Erythroblast (primary cell): Measurements from ENCODE around the gene ERC2.

ENCODE experiments used
- DNase-seq, 2 experiments: peaks; one replicate each; lab custom pipeline; 2025; lab: John Stamatoyannopoulos, UW
- GATA1 ChIP-seq: IDR thresholded peaks from 2 replicates; pipeline ENCODE4 v1.6.1; 2011; ENCODE audit warnings: low read depth, mild to moderate bottlenecking, control low read depth, low read length, moderate library complexity
- POLR2A ChIP-seq: IDR thresholded peaks from 2 replicates; pipeline ENCODE4 v1.6.1; 2011; ENCODE audit warnings: mild to moderate bottlenecking, low read length

ERC2 gene

DNA sequence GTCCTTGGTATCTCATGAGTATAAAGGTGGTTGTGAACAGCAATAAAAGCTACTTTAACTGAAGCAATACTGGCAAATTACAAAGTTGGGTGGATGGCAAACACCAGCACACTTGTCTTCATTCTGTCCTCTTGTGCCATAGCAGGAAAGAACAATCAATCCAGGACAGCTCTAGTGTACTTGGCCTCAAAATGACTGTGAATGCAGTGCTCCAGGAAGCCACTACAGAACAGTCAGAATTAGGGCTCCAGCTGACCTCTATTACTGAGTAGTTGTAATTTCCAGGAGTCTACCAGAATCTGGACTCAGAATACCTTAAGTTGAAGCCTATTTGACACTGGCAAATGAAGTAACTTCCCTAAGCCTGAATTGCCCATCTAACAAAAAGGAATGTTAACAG is 642.2 kb downstream of the ERC2 start:
- DNase-seq = no peak

DNA sequence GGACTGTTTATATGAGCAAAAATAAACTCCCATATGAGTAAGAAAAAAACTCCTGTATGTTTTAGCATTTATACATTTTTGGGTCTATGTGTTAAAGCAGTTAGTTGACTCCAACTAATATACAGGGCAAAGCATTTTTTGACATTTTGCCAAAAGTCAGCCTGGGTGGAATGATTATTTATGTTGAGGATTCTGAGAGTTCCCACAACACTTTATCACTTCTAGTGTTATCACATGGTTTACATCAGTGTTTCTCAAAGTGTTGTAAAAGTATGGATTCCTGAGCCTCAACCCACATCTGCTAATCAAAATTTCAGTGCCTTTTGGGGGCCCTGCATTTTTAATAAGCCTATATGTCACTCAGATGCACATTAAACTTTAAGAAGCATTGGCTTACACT is 643.9 kb downstream of the ERC2 start:
- DNase-seq = no peak
- no peak for TF ChIP-seq POLR2A
- TF ChIP-seq GATA1 = no peak

More for the DNA sequence above, 642.2 kb downstream of the ERC2 start:
- TF ChIP-seq POLR2A (no peak), GATA1 (no peak)

DNA sequence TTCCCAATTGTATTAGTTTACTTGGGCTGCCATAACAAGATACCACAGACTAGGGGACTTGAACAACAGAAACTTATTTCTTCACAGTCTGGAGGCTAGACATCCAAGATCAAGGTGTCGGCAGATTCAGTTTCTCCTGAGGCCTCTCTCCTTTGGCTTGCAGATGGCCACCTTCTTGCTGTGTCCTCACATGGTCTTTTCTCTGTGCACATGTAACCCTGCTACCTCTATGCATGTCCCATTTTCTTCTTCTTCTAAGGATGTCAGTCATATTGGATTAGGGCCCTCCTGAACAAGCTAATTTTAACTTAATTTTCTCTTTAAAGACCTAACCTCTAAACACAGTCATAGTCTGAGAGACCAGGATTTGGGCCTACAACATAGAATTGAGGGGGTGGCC is 644.4 kb downstream of the ERC2 start:
- TF ChIP-seq GATA1 (no peak), POLR2A (no peak)
- DNase-seq = no peak

DNA sequence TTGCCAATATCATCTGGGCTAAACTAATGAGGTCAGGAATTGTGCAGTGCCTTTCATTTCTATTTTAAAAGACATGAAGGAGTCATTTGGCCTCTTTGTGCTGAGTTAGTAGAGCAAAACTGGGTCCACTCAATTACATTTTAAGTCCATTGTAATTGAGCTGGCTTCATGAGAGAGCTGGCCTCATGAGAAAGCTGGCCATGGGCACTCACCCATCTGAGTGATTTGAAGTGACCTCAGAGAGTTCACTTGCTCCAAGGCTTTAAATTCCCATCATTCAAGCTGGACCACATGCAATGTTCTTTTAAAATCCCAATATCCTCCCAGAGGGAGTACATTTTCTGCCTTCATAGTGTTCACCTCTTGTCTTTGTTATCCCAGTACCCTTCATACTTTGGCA is 645.3 kb downstream of the ERC2 start:
- TF ChIP-seq GATA1 = no peak
- TF ChIP-seq POLR2A = no peak
- no peak for DNase-seq

DNA sequence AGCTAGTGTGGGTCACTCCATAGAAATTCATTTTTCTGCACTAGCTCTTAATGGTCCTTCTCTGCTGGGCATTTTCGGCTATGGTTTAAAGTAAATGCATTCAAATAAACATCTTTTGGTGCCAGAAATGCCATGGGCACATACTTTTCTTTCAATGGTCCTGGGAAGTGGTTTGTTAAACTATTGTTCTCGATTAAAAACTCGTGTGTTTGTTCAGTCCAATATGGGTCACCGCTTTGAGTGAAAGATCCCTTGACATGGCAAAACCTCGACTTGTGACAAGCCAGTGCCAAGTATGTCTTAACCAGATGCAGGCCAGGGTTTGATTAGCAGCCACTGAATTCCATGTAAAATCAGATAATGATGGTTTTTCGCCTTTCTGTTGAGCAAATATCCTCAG is 649.3 kb downstream of the ERC2 start:
- DNase-seq = no peak
- no peak for TF ChIP-seq POLR2A
- TF ChIP-seq GATA1 = no peak

DNA sequence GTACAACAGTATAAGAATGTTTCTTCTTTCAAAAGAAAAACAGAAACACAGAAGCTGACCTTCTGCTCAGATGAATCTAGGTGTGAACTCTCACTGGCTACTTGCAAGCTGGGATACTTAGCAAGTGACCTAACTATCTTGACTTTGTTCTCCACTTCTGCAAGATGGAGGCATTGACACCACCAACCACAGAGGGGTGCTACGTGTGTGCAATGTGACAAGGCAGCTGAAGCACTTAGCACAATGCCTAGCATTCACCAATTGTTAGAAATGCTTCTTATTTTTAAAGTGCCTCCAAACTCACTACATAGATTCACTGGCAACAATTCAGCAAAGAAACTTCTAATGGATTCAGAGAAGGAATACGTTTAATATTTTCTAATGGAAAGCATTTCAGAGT is 649.8 kb downstream of the ERC2 start:
- no peak for DNase-seq

DNA sequence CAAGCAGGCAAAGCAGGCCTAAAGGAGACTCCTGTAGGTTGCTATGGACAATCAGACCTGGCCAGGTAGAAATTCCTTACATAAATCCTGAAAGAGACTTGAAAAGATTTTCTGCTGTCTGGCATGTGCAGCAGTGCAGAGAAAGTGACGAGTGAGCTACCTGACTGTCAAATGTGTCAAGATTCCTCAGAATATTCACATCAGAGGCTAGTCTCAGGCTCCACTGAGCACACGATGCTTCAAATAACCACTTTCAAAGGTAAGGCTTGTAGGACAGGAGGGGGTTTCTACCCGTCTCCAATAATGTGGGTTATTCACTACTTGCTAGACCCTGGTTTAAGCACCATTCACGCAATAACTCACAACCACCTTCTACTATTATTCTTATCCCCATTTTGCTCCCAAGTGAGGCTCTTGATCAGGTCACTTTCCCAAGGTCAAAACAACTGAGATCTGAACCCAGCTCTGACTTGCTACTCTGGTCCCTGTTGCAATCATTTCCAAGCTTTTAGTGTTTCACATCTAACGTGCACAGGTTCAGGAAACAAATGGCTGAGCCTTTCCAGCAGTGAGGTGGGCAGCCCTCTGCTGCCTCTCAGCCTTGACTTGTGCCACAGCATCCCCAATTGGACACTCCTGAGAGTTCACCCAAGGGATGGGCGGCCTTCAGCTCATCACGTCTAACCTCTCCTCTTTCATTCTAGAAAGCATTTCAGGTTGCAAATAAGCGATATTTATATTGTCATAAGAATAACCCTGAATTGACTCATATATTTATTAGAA is 651.3 kb downstream of the ERC2 start:
- DNase-seq = no peak
- no peak for TF ChIP-seq POLR2A
- no peak for TF ChIP-seq GATA1

More for the DNA sequence above, 649.8 kb downstream of the ERC2 start:
- TF ChIP-seq GATA1 (no peak), POLR2A (no peak)

DNA sequence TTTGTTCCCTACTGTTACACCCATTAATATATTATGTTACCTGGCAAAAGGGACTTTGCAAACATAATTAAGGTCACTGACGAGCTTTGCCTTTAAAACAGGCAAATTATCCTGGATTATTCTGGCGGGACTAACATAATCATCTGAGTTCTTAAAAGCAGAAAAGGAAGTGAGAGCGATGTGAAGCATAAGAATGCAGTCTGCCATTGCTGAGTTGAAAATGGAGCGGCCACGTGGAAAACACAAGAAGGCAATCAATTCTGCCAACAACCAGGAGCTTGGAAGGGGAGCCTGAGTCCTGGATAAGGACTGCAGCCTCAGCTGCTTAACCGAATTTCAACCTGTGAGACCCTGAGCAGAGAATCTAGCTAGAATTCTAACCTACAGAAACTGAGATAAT is 653.0 kb downstream of the ERC2 start:
- DNase-seq = no peak
- TF ChIP-seq POLR2A (no peak), GATA1 (no peak)

DNA sequence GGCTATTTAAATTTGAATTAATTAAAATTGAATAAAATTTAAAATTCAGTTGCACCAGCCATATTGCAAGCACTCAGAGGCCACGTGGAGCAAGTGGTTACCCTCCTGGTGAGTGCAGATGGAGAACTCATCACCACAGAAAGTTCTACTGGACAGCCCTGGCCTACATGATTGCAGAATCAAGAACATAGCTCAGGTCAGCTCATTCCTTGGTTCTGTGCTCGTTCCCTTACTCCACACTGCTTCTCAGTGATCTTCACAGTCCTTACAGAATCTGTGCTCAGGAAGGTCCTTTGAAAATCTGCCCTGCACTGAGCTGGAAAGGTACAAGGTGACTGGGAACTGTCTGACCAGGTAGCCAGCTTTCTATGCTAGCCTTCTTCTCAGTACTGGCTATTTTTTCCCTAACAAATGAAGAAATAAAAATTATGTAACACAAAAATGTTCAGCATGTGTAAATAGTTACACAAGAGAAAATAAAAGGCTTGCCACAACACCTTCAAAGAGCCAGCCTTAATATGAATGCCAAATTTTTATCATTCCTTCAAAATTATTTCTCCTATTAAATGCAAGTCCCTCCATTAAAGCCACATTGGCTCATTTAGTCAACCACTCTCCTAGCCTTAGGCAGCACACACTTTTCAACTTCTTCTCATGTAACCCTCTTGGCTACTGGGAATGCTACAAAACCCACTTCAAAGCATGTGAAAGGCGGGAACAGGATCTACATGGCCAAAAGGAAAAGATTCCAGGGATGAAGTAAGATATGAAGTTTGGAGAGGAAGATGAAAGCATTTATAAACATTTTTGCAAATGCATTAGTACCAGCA is 654.8 kb downstream of the ERC2 start:
- TF ChIP-seq POLR2A (no peak), GATA1 (no peak)
- no peak for DNase-seq

DNA sequence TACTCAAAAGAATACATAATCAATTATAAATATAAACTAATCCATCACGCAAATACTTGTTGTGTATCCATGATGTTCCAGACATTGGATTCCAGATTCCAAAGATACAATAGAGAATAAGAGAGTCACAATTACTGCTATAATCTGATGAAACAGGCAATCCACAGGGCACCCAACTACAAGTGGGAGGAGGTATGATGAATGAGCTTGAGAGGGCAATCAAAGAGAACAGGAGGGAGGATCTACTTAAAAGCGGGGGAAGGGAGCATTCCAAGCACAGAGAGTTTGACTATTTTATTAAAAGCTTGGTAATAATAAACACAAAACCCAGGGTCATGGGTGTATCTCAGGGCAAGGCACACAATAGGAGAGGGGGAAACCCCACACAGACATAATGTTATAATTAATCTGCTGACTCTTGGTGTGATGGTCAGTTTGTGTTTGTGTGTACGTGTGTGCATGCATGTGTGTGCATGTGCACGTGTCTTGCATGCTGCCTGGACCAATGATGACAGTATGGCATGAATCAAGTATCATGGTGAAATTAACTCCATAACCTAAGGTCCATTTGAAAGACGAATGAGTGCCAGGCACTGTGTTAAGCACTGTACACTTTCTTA is 655.8 kb downstream of the ERC2 start:
- DNase-seq = no peak
- no peak for TF ChIP-seq GATA1
- TF ChIP-seq POLR2A = no peak

DNA sequence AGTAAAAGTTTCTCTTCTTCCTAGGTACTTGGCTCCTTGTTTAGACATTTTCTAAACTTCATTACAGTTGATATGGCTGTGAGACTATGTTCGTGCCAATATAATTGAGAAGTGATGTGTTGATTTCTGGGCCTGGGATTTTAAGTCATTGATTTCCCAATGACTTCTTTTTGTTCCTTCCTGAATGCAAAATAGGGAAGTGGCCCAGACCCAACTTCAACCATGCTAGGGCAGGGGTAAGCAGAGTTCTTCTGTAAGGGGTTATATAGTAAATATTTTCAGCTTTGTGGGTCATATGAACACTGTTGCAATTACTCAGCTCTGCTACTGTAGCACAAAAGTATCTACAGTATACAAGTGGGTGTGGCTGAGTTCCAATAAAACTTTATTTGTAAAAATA is 661.1 kb downstream of the ERC2 start:
- DNase-seq = no peak
- no peak for TF ChIP-seq POLR2A
- no peak for TF ChIP-seq GATA1

DNA sequence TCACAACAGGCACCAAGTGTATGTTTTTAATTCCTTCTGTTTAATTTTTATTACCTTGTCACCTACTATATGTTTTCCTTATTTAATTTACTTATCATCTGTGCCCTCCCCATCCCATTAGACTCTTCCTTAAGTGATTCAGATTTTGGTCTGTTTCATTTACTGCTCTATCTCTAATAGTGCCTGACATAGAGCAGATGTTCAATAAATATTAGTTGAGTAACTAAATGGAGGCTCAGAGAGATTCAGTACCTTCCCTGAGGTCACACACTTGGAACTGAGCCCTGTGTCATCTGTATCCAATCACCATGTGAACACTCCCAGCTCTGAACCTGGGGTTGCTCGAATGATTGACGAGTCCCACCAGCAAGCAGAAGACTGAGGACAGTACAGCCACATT is 663.1 kb downstream of the ERC2 start:
- TF ChIP-seq GATA1 (no peak), POLR2A (no peak)

DNA sequence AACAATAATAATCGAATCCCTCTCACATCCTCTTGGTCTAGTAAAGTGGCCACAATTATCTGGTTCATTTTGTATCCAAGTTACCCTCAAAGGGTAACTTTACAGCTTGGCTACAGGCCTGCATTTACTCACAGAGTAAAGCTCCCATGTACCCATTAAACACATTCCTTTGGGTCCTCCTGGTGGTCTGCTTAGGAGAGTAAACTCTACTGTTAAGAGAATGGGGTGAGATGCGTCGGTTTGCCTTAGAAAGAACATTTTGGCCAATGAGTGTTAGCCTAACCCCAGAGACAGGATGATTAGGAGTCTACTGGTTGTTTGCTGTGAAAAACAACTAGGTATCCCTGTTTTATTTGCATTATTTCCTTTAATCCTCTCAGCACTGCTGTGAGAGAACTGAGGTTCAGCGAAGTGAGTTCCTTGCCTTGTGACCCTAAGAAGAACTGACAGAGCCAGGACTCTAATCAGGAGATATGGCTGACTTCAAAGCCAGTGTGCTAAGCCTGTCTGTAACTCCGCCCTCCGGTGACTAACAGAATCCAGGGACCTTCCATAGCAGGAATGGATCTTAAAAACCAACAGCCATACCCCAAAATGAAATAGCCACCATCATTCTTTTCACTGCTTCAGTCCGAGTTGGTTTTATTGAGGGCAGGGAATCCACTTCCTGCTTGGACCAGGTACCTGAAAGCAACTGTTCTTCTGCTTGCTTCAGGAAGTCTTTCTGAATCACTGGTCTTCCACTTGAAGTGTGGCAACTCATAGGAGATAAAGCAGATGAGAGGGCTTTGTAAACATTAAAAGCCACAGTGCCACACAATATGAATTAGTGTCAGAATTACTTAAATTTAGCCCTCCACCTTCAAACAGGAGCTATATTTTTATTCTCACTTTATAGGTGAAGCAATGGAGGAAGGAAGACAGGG is 663.8 kb downstream of the ERC2 start:
- TF ChIP-seq POLR2A (no peak), GATA1 (no peak)
- DNase-seq = no peak

More for the DNA sequence above, 663.1 kb downstream of the ERC2 start:
- DNase-seq = no peak

DNA sequence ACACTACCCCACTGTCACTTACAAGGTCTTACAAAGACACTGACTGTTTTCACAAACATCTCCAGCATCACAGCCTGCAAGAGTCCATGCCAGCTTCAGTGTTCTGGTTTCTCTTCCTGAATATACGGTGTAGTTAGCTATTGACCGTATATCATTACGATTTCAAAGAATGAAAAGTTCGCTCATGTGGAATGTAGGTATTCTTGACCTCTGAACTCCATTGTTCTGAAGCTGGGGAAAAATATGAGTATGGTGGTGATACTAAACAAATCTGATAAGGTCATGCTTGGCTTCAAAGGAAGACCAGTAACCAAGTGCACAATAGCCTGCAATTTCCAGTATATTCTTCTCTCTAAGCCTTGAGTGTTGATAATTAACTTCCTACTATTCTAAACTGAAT is 665.5 kb downstream of the ERC2 start:
- no peak for DNase-seq
- TF ChIP-seq GATA1 (no peak), POLR2A (no peak)
